Activated CD4-positive, alpha-beta memory T cell treated with anti-CD3 and anti-CD28 coated beads, Interleukin-2, amount 10 ng/mL, durations not matched to agents 7 days and 5 days (primary cell): ENCODE data around the gene FGF11. TPM values are rescaled to one million over a fixed set of nuclear protein-coding genes. Genes with fewer than 3 reads are reported as not detected.
"Not testable (repeated sequence)": the region's sequence is repeated elsewhere in the genome, so short reads cannot be mapped to it uniquely, and the experiment has no call there.

Source experiments
- CTCF ChIA-PET: fragments of 350-600 bp; sonication (Branson Sonifier 250); formaldehyde crosslinking; loops from one replicate; lab custom pipeline; 2021; ENCODE audit warnings: antibody characterized with exemption, inconsistent platforms; lab: Charles Lee
- POLR2A ChIA-PET: fragments of 350-600 bp; sonication (Branson Sonifier 250); formaldehyde crosslinking; loops from one replicate; lab custom pipeline; 2021; ENCODE audit warnings: antibody characterized with exemption; lab: Charles Lee
- DNase-seq: peaks from one replicate; pipeline ENCODE4 v3.0.0-alpha.2; 2020
- H3K27ac Mint-ChIP-seq: one replicate; pipeline ENCODE4 v1.8.0; 2021; ENCODE audit warnings: mild to moderate bottlenecking, mixed read lengths
- H3K27me3 Mint-ChIP-seq: one replicate; pipeline ENCODE4 v1.8.0; 2021; ENCODE audit warnings: mixed read lengths
- H3K36me3 Mint-ChIP-seq: one replicate; pipeline ENCODE4 v1.8.0; 2021; ENCODE audit warnings: low read depth, mixed read lengths
- H3K4me1 Mint-ChIP-seq: one replicate; pipeline ENCODE4 v1.8.0; 2021; ENCODE audit warnings: mixed read lengths
- H3K4me3 Mint-ChIP-seq: one replicate; pipeline ENCODE4 v1.8.0; 2021; ENCODE audit warnings: mild to moderate bottlenecking, mixed read lengths
- H3K9me3 Mint-ChIP-seq: one replicate; pipeline ENCODE4 v1.8.0; 2021; ENCODE audit warnings: mixed read lengths
- total RNA-seq, 2 experiments: library from RNA; stranded (reverse); gene quantifications; one replicate each; pipeline ENCODE4 v1.2.3, GENCODE V29; 2021

FGF11 gene
- total RNA-seq, 2 experiments from 2014 or later: 8.9 to 10.8 TPM

- Mint-ChIP-seq H3K36me3 (peaks cover 9% of the 10 kb centered on the region), H3K27ac (peak overlapping the region; percentile 83), H3K27me3 (no peaks in the 10 kb centered on the region), H3K4me1 (peaks cover 59% of the 10 kb centered on the region), H3K9me3 (no peaks in the 10 kb centered on the region), H3K4me3 (peak overlapping the region; percentile 86)
- peak; percentile 71 for DNase-seq
- ChIA-PET CTCF (interaction anchor here (0.6 to 2.7 kb wide), 6 partner anchors 35 to 122 kb away, joined by 3 to 14 read pairs (median 5); partner anchors contain the start of genes SENP3 and TMEM102), POLR2A (interaction anchor here (0.6 to 13.0 kb wide), 14 partner anchors 9 to 208 kb away, joined by 3 to 232 read pairs (median 6); partner anchors contain the start of genes ACAP1, CD68, CHRNB1 and FGF11)
Measured at GRCh38 chr17:7478276-7479212, 39.2 kb downstream of the FGF11 start.

DNA sequence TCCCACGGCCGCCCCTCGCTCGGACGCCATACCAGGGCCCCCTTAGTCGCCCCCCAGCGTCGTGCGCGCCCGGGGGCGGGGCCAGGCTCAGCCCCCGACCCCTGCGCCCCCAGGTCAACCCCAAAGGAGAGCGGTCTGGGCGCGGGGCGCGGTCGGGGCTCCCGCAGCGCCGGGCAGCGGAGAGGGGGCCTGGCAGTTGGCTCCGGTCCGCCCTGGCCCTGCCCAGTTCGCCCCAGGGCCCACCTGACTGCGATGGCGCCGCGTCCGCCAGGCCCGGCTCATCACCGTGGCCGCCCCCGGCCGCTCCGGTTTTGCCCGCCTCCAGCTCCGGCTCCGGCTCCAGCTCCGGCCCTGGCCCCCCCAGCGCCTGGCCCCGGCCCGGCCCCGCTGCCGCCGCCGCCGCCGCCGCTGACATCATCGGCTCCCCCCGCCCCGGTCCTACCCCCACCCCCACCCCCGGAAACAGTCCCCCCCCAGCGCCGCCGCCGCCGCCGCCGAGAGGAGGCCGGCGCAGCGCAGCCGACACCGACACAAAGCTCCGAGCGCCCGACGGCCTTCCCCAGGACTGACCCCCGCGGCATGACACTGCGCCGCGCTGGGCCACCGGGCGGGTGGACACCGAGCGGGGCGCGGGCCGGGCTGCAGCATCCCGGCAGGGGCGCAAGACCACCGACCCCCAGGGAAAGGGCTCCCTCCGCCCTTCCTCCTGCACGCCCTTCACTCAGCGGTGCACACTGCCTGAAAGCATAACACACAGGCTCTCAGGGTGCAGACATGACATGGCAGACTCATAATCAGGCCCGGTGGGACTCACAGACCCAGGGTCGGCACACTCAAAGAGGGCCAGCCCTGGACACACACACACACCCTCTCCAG is 40.1 kb downstream of the FGF11 start, which contains the start of gene ZBTB4:
Gene ZBTB4 (minus strand): TSS at position 419 of the 876 bp plus-strand sequence. CDS start 12,830 bp downstream, outside the sequence.
- DNase-seq: peak; percentile 62
- no peaks in the 10 kb centered on the region for H3K27me3 Mint-ChIP-seq
- POLR2A ChIA-PET: interaction anchor here (0.6 to 13.0 kb wide), 17 partner anchors 8 to 355 kb away, joined by 3 to 232 read pairs (median 6); partner anchors contain the start of genes ACAP1, CD68, CHRNB1 and FGF11
- H3K36me3 Mint-ChIP-seq: peaks cover 9% of the 10 kb centered on the region
- H3K9me3 Mint-ChIP-seq: no peaks in the 10 kb centered on the region
- peaks cover 59% of the 10 kb centered on the region for H3K4me1 Mint-ChIP-seq
- CTCF ChIA-PET: interaction anchor here (1.3 to 2.7 kb wide), 4 partner anchors 36 to 123 kb away, joined by 3 to 14 read pairs (median 5); no protein-coding TSS in a partner anchor
- peak within 1 kb of the TSS; percentile 88 for H3K4me3 Mint-ChIP-seq
- peak within 1 kb of the TSS; percentile 83 for H3K27ac Mint-ChIP-seq

DNA sequence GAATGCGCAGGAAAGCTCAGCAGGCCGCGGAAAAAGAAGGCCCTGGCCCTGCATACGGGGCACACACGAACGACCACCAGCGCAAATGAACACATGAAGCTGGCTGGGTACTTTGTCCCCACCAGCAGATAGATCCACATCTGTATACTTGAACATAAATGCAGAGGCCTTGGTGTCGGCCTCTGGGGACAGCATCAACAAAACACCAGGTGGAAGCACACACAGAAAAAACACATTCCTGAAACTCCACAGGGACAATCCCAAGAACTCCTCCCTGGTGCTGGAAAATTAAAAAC is 40.7 kb downstream of the FGF11 start:
- CTCF ChIA-PET: interaction anchor here (1.8 to 2.7 kb wide), 3 partner anchors 36 to 124 kb away, joined by 4 to 14 read pairs (median 6); no protein-coding TSS in a partner anchor
- peak overlapping the region; percentile 77 for H3K27ac Mint-ChIP-seq
- H3K36me3 Mint-ChIP-seq: peaks cover 15% of the 10 kb centered on the region
- H3K27me3 Mint-ChIP-seq: no peaks in the 10 kb centered on the region
- POLR2A ChIA-PET: interaction anchor here (0.7 to 13.0 kb wide), 13 partner anchors 10 to 354 kb away, joined by 3 to 232 read pairs (median 6); partner anchors contain the start of genes ACAP1, CHRNB1, FGF11 and TMEM102
- no peak for DNase-seq
- H3K4me1 Mint-ChIP-seq: peaks cover 61% of the 10 kb centered on the region
- peak overlapping the region; percentile 88 for H3K4me3 Mint-ChIP-seq
- H3K9me3 Mint-ChIP-seq: no peaks in the 10 kb centered on the region

DNA sequence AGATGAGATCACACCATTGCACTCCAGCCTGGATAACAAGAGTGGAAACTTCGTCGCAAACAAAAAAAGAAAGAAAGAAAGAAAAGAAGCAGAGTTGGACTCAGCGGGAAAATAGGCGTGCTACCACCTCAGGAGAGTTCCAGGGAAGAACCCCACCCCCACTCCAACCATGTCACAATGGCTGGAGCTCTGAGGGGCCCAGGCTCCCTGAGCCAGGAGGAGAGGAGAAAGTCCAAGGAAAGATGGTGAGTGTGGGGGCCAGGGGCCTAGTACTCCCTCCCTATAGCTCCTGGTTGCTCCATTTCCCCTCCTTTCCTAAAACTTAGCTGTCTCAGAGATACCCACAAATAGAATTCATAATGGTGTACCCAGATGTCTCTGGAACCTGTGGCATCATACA is 42.0 kb downstream of the FGF11 start, which contains the start of gene SLC35G6:
Gene SLC35G6 (plus strand): TSS at position 172 of the 400 bp plus-strand sequence. CDS start 71 bp downstream, at position 243.
- ChIA-PET CTCF (interaction anchor here (2.7 kb wide), 1 partner anchor 45 kb away, joined by 14 read pairs; no protein-coding TSS in a partner anchor), POLR2A (interaction anchor here (1.0 to 13.0 kb wide), 4 partner anchors 25 to 206 kb away, joined by 3 to 232 read pairs (median 31); partner anchors contain the start of genes CHRNB1, FGF11, TMEM102 and TP53)
- H3K27me3 Mint-ChIP-seq, DNase-seq, H3K9me3 Mint-ChIP-seq: not testable (repeated sequence)
- H3K36me3 Mint-ChIP-seq: peaks cover 24% of the 10 kb centered on the region
- peak within 1 kb of the TSS; percentile 98 for H3K27ac Mint-ChIP-seq
- H3K4me3 Mint-ChIP-seq: peak within 1 kb of the TSS; percentile 88
- H3K4me1 Mint-ChIP-seq: peaks cover 64% of the 10 kb centered on the region

GRCh38 chr17:7481842-7482741 is 42.8 kb downstream of the FGF11 start:
- peak overlapping the region; percentile 98 for H3K27ac Mint-ChIP-seq

DNA sequence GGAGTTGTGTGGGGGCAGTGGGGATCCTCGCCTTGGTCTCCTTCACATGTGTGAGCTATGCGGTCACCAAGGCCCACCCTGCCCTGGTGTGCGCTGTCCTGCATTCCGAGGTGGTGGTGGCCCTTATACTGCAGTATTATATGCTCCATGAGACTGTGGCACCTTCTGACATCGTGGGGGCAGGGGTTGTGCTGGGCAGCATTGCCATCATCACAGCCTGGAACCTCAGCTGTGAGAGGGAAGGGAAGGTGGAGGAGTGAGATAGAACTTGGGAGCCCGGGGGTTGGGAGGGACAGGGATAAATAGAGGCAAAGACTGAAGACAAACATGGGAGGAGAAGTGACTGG is 43.4 kb downstream of the FGF11 start:
- CTCF ChIA-PET, DNase-seq, H3K27me3 Mint-ChIP-seq, H3K9me3 Mint-ChIP-seq: not testable (repeated sequence)
- Mint-ChIP-seq H3K4me3 (peak overlapping the region; percentile 87), H3K4me1 (peaks cover 65% of the 10 kb centered on the region), H3K36me3 (peaks cover 34% of the 10 kb centered on the region), H3K27ac (peak overlapping the region; percentile 98)
- POLR2A ChIA-PET: interaction anchor here (0.9 to 13.0 kb wide), 10 partner anchors 13 to 447 kb away, joined by 3 to 232 read pairs (median 24); partner anchors contain the start of genes CHRNB1, FGF11, SLC16A13 and TMEM102

More at GRCh38 chr17:7481842-7482741, 42.8 kb downstream of the FGF11 start:
- H3K9me3 Mint-ChIP-seq, H3K27me3 Mint-ChIP-seq, DNase-seq, CTCF ChIA-PET: not testable (repeated sequence)
- Mint-ChIP-seq H3K36me3 (peaks cover 28% of the 10 kb centered on the region), H3K4me1 (peaks cover 64% of the 10 kb centered on the region), H3K4me3 (peak overlapping the region; percentile 87)
- POLR2A ChIA-PET: interaction anchor here (0.9 to 13.0 kb wide), 6 partner anchors 21 to 205 kb away, joined by 3 to 232 read pairs (median 31); partner anchors contain the start of genes CHRNB1, FGF11, TMEM102 and TP53

- Mint-ChIP-seq H3K4me1 (peaks cover 62% of the 10 kb centered on the region), H3K36me3 (peaks cover 35% of the 10 kb centered on the region), H3K27ac (peak overlapping the region; percentile 98), H3K9me3 (no peaks in the 10 kb centered on the region), H3K27me3 (no peaks in the 10 kb centered on the region), H3K4me3 (peak overlapping the region; percentile 87)
- POLR2A ChIA-PET: interaction anchor here (0.7 to 13.0 kb wide), 41 partner anchors 8 to 737 kb away, joined by 3 to 232 read pairs (median 4); partner anchors contain the start of genes ACAP1, CHRNB1, FGF11 and FXR2
- CTCF ChIA-PET: interaction anchor here (0.6 to 5.7 kb wide), 2 partner anchors 47 to 137 kb away, joined by 3 to 47 read pairs; partner anchors contain the start of gene TMEM102
- peak; percentile 96 for DNase-seq
Measured at GRCh38 chr17:7483255-7484066, 44.1 kb downstream of the FGF11 start.

GRCh38 chr17:7484067-7484918 is 45.0 kb downstream of the FGF11 start, which contains the start of gene POLR2A:
POLR2A (plus strand) TSS chr17:7484366.
- POLR2A ChIA-PET: interaction anchor here (0.7 to 13.0 kb wide), 48 partner anchors 8 to 736 kb away, joined by 3 to 232 read pairs (median 4); partner anchors contain the start of genes ACAP1, CD68, CHRNB1 and FGF11

GRCh38 chr17:7484919-7485377 is 45.6 kb downstream of the FGF11 start:
- Mint-ChIP-seq H3K4me3 (peak overlapping the region; percentile 87), H3K36me3 (peaks cover 42% of the 10 kb centered on the region), H3K9me3 (no peaks in the 10 kb centered on the region), H3K27me3 (no peaks in the 10 kb centered on the region), H3K4me1 (peaks cover 66% of the 10 kb centered on the region), H3K27ac (peak overlapping the region; percentile 98)
- DNase-seq: no peak
- CTCF ChIA-PET: interaction anchor here (0.6 to 5.7 kb wide), 10 partner anchors 8 to 129 kb away, joined by 3 to 47 read pairs (median 4); partner anchors contain the start of genes MPDU1 and TMEM102
- POLR2A ChIA-PET: interaction anchor here (0.8 to 13.0 kb wide), 42 partner anchors 9 to 735 kb away, joined by 3 to 232 read pairs (median 6); partner anchors contain the start of genes ACAP1, CD68, CHRNB1 and FGF11

More at GRCh38 chr17:7484067-7484918, 45.0 kb downstream of the FGF11 start, which contains the start of gene POLR2A:
- Mint-ChIP-seq H3K36me3 (peaks cover 39% of the 10 kb centered on the region), H3K4me3 (peak within 1 kb of the TSS; percentile 87), H3K4me1 (peaks cover 66% of the 10 kb centered on the region), H3K9me3 (no peaks in the 10 kb centered on the region), H3K27me3 (no peaks in the 10 kb centered on the region), H3K27ac (peak within 1 kb of the TSS; percentile 98)
- peak; percentile 97 for DNase-seq
- CTCF ChIA-PET: interaction anchor here (0.6 to 5.7 kb wide), 4 partner anchors 8 to 136 kb away, joined by 3 to 47 read pairs (median 4); partner anchors contain the start of gene TMEM102
